Measurements from ENCODE around the gene APPBP2. TPM values are rescaled to one million over a fixed set of nuclear protein-coding genes. Genes with fewer than 3 reads are reported as not detected.

APPBP2 gene
- polyA plus RNA-seq, 1 of the 3 experiments (the other 2 are of a cell fraction): 7.6 TPM

DNA sequence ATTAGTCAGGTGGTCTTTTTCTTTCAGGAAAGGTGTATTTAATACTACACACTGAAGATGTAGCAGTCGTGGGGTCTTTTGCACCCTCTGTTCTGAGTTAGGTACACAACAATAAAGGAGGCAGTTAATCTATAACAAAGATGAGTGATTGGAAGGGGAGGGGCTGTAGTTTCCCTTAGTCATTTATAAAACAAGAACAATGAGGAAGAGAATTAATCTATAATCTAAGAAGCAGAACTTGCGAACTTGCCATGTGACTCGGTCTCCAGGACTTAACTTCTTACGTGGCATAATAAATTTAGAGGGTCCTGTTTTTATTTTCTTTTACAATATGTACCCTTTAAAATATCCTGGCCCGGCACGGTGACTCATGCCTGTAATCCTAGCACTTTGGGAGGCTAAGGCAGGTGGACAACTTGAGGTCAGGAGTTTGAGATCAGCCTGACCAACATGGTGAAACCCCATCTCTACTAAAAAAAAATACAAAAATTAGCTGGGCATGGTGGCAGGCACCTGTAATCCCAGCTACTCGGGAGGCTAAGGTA is 8.6 kb upstream of the APPBP2 start (continued):
- TF ChIP-seq, protein P1, sequence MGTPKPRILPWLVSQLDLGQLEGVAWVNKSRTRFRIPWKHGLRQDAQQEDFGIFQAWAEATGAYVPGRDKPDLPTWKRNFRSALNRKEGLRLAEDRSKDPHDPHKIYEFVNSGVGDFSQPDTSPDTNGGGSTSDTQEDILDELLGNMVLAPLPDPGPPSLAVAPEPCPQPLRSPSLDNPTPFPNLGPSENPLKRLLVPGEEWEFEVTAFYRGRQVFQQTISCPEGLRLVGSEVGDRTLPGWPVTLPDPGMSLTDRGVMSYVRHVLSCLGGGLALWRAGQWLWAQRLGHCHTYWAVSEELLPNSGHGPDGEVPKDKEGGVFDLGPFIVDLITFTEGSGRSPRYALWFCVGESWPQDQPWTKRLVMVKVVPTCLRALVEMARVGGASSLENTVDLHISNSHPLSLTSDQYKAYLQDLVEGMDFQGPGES (IDR thresholded peaks at IDR 0.05; ENCODE audit: low read depth, low read length): no peak

- DNase-seq: no peak
- POLR2A ChIA-PET: interaction anchor here (1.6 kb wide), 1 partner anchor 8 kb away, joined by 5 read pairs; the partner anchor contains the start of gene APPBP2
- H3F3A ChIP-seq (replicated peaks; ENCODE audit: insufficient read depth): no peaks in the 10 kb centered on the region
- no peaks in the 10 kb centered on the region for H3K79me2 ChIP-seq (ENCODE audit: insufficient read depth)
- H2AFZ ChIP-seq (ENCODE audit: low read depth): no peak overlapping the region
- no peaks in the 10 kb centered on the region for H3K9me3 ChIP-seq
- no peak overlapping the region for H3K27ac ChIP-seq (ENCODE audit: low read depth in 2 of 2, low read length in 1 of 2)
- WGBS (ENCODE audit: low lambda C conversion rate): 100% methylated on average over 1 of the region's 1 CpG
- peaks cover 0 to 4% of the 10 kb centered on the region in 2 experiments; a peak in 1 of 4 replicates for H3K4me1 ChIP-seq (ENCODE audit: control insufficient read depth in 1 of 2, insufficient read depth in 2 of 2, low read depth in 1 of 2, low read length in 1 of 2)
- no peaks in the 10 kb centered on the region for H4K20me1 ChIP-seq (ENCODE audit: insufficient read depth)
- no peaks in the 10 kb centered on the region for H3K9me2 ChIP-seq
- H3K4me3 ChIP-seq (ENCODE audit: low read depth in 2 of 2, low read length in 1 of 2): no peak overlapping the region
- CTCF ChIA-PET: interaction anchor here (0.8 to 1.4 kb wide), 3 partner anchors 10 to 107 kb away, joined by 3 read pairs; no protein-coding TSS in a partner anchor
- no peak overlapping the region for H3K4me2 ChIP-seq
- no peaks in the 10 kb centered on the region for H3K27me3 ChIP-seq (ENCODE audit: insufficient read depth)
- H3K36me3 ChIP-seq (replicated peaks in 1 of 2; ENCODE audit: control insufficient read depth in 1 of 2, insufficient read depth in 2 of 2, low read length in 1 of 2): peaks cover 0 to 5% of the 10 kb centered on the region in 2 experiments
- no peak overlapping the region for H3K9ac ChIP-seq
- TF ChIP-seq, protein P1 (IDR thresholded peaks at IDR 0.05; ENCODE audit: low read depth, low read length): no peak
- no peak for TF ChIP-seq RCOR1 (IDR thresholded peaks at IDR 0.05; ENCODE audit: low read length)
- no peak for TF ChIP-seq EP300 (IDR thresholded peaks at IDR 0.05; ENCODE audit: borderline replicate concordance in 1 of 2, low read depth in 1 of 2, low read length in 1 of 2)
- no peak for TF ChIP-seq USF1 (IDR thresholded peaks at IDR 0.05; ENCODE audit: borderline replicate concordance, low read depth)
- TF ChIP-seq JUND (IDR thresholded peaks at IDR 0.05): no peak
- no peak for TF ChIP-seq FOSL2 (IDR thresholded peaks at IDR 0.05; ENCODE audit: borderline replicate concordance, low read depth)
- TF ChIP-seq YY1 (IDR thresholded peaks at IDR 0.05; ENCODE audit: low read depth): no peak
- no peak for TF ChIP-seq EZH2phosphoT487 (IDR thresholded peaks at IDR 0.05; ENCODE audit: borderline replicate concordance, low read depth)
- TF ChIP-seq GATA2 (CRISPR knock-in tag; IDR thresholded peaks at IDR 0.05): no peak
- no peak for TF ChIP-seq RFX5 (IDR thresholded peaks at IDR 0.05; ENCODE audit: low read length)
- TF ChIP-seq ELF1 (IDR thresholded peaks at IDR 0.05): no peak
These were observed 8.0 kb upstream of the APPBP2 start for GRCh38 chr17:60534010-60534555.
